ENCODE results near the gene PTS.

The PTS gene

GRCh38 chr11:112265659-112266409 lies 39.6 kb downstream of the PTS start:
- Mint-ChIP-seq H3K9me3 (no peaks in the 10 kb centered on the region), H3K27ac (no peak overlapping the region)

DNA sequence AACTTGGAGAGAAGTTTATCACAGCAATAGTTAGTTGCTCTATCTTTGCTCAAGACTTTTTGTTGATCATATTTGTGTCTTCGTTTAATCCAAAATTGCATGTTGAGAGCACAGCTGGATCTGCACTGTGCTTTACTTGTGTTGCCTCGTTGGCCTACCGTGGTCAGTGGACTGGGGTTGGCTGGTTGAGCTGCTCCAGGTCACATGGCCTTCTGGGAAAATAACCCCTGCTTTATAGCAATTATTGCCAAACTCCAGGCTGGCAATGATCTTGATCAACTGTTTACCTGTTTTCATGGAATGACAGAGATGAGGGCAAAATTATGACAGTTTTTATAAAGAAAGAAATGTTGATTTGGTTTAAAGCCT lies 40.2 kb downstream of the PTS start:
- H3K4me3 Mint-ChIP-seq, result no peak overlapping the region
- H3K4me1 Mint-ChIP-seq (ENCODE audit: low read depth), result no peaks in the 10 kb centered on the region
- H3K9me3 Mint-ChIP-seq, result no peaks in the 10 kb centered on the region
- H3K36me3 Mint-ChIP-seq (ENCODE audit: low read depth), result no peaks in the 10 kb centered on the region
- H3K27me3 Mint-ChIP-seq (ENCODE audit: low read depth), result peaks cover 3% of the 10 kb centered on the region
- no peak overlapping the region for H3K27ac Mint-ChIP-seq

More at GRCh38 chr11:112265659-112266409, 39.6 kb downstream of the PTS start:
- Mint-ChIP-seq H3K4me1 (ENCODE audit: low read depth) (no peaks in the 10 kb centered on the region), H3K36me3 (ENCODE audit: low read depth) (no peaks in the 10 kb centered on the region), H3K4me3 (no peak overlapping the region), H3K27me3 (ENCODE audit: low read depth) (peaks cover 3% of the 10 kb centered on the region)

GRCh38 chr11:112267188-112267591 lies 41.0 kb downstream of the PTS start:
- Mint-ChIP-seq H3K27ac (no peak overlapping the region), H3K27me3 (ENCODE audit: low read depth) (peaks cover 3% of the 10 kb centered on the region), H3K4me1 (ENCODE audit: low read depth) (no peaks in the 10 kb centered on the region), H3K36me3 (ENCODE audit: low read depth) (no peaks in the 10 kb centered on the region), H3K9me3 (no peaks in the 10 kb centered on the region), H3K4me3 (no peak overlapping the region)

GRCh38 chr11:112268406-112268805 lies 42.2 kb downstream of the PTS start:
- H3K4me1 Mint-ChIP-seq (ENCODE audit: low read depth), result no peaks in the 10 kb centered on the region
- peaks cover 3% of the 10 kb centered on the region for H3K27me3 Mint-ChIP-seq (ENCODE audit: low read depth)
- H3K27ac Mint-ChIP-seq, result no peak overlapping the region
- H3K9me3 Mint-ChIP-seq, result no peaks in the 10 kb centered on the region
- no peaks in the 10 kb centered on the region for H3K36me3 Mint-ChIP-seq (ENCODE audit: low read depth)
- no peak overlapping the region for H3K4me3 Mint-ChIP-seq

GRCh38 chr11:112269139-112269538 lies 42.9 kb downstream of the PTS start:
- Mint-ChIP-seq H3K4me3 (no peak overlapping the region), H3K36me3 (ENCODE audit: low read depth) (no peaks in the 10 kb centered on the region), H3K9me3 (no peaks in the 10 kb centered on the region), H3K27ac (no peak overlapping the region), H3K4me1 (ENCODE audit: low read depth) (no peaks in the 10 kb centered on the region), H3K27me3 (ENCODE audit: low read depth) (peaks cover 3% of the 10 kb centered on the region)

DNA sequence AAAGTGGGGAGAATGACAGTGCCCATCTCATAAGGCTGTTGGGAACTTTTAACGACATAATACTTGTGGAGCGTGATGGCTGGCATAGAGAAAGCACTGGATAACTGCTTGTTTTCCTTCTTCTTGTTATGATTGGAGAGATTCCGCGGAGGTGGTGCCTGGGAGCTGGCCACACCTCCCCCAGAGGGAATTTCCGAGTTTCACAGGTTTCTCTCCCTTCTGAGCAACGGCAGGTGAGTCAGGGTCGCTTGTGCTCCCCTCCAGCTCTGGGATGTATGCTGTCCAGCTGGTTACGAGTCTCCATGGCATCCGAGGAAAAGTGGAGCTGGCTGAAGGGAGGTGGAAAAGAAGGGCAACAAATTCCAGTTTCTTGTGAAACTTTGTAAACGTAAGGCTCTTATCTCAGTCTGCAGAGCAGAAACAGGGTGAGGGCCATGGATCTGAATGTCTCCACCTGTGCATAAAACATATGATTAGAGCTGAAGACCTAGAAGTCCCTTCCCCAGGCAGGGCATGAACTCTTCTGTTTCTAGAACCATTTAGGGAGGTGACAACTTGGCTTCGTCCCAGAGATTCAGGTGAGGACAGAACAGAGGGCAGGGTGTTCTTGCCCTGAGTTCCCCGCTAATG lies 44.4 kb downstream of the PTS start:
- H3K4me3 Mint-ChIP-seq, result no peak overlapping the region
- no peaks in the 10 kb centered on the region for H3K36me3 Mint-ChIP-seq (ENCODE audit: low read depth)

GRCh38 chr11:112271242-112271641 lies 45.0 kb downstream of the PTS start:
- Mint-ChIP-seq H3K4me1 (ENCODE audit: low read depth) (peaks cover 3% of the 10 kb centered on the region), H3K27me3 (ENCODE audit: low read depth) (peaks cover 3% of the 10 kb centered on the region), H3K36me3 (ENCODE audit: low read depth) (no peaks in the 10 kb centered on the region), H3K27ac (no peak overlapping the region), H3K4me3 (no peak overlapping the region), H3K9me3 (no peaks in the 10 kb centered on the region)

More for the DNA sequence above, 44.4 kb downstream of the PTS start:
- H3K9me3 Mint-ChIP-seq, result no peaks in the 10 kb centered on the region
- H3K27me3 Mint-ChIP-seq (ENCODE audit: low read depth), result peaks cover 3% of the 10 kb centered on the region
- no peak overlapping the region for H3K27ac Mint-ChIP-seq
- no peaks in the 10 kb centered on the region for H3K4me1 Mint-ChIP-seq (ENCODE audit: low read depth)

GRCh38 chr11:112273066-112273465 lies 46.8 kb downstream of the PTS start:
- no peak overlapping the region for H3K27ac Mint-ChIP-seq
- peaks cover 7% of the 10 kb centered on the region for H3K4me1 Mint-ChIP-seq (ENCODE audit: low read depth)
- no peaks in the 10 kb centered on the region for H3K9me3 Mint-ChIP-seq
- H3K27me3 Mint-ChIP-seq (ENCODE audit: low read depth), result peaks cover 5% of the 10 kb centered on the region
- no peak overlapping the region for H3K4me3 Mint-ChIP-seq
- H3K36me3 Mint-ChIP-seq (ENCODE audit: low read depth), result no peaks in the 10 kb centered on the region

DNA sequence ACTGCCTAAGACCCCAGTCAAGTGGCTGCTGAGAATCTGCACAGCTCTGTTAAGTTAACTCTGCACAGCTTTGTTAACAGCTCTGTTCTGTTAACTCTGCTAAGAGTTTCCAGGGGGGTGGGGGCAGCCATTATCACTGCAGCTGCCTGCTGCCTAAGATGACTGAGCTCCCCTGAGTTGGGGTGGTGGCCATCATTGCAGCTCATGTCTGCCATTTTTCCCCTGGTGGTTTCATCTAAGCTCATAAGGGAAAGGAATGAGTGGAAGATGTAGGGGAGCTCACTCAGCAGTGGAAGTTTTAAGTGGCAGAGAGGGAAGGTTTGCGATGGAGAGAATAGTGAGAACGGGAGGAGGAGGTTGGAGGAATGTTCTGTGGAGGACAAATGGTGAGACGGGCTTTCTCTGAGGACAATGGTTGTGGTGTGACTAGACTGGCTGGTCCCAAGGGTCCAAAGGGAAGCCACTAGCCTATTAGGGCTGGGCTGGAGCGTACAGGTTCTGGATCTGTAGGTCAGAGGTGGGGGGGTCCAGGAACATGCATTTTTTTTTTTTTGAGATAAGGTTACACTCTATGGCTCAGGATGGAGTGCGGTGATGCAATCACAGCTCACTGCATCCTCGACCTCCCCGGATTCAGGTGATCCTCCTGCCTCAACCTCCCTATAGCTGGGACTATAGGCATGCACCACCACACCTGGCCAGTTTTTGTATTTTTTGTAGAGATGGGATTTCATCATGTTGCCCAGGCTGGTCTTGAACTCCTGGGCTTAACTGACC lies 48.0 kb downstream of the PTS start:
- H3K27me3 Mint-ChIP-seq (ENCODE audit: low read depth), result peaks cover 5% of the 10 kb centered on the region
- H3K27ac Mint-ChIP-seq, result no peak overlapping the region
- no peaks in the 10 kb centered on the region for H3K9me3 Mint-ChIP-seq
- H3K36me3 Mint-ChIP-seq (ENCODE audit: low read depth), result no peaks in the 10 kb centered on the region
- peaks cover 8% of the 10 kb centered on the region for H3K4me1 Mint-ChIP-seq (ENCODE audit: low read depth)
- H3K4me3 Mint-ChIP-seq, result no peak overlapping the region

DNA sequence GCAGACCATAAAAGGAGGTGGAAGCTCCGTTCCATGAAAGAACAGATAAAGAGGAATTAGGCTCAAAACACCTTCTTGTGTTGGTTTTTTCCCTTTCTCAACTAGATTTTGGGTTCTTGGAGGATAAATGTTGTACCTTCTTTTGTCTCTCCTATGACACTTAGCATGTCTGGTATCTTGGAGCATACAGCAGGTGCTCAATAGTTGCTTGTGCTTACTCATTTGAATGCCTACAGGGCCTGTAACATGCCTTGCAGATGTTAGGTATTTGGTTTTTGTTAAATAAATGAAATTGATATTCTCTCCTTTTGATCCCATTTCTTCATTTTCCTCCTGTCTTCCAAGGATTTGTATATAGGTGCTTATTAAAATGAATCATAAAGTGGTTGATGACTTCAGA lies 50.8 kb downstream of the PTS start:
- H3K4me3 Mint-ChIP-seq, result no peak overlapping the region
- no peaks in the 10 kb centered on the region for H3K9me3 Mint-ChIP-seq
- peaks cover 5% of the 10 kb centered on the region for H3K27me3 Mint-ChIP-seq (ENCODE audit: low read depth)
- H3K4me1 Mint-ChIP-seq (ENCODE audit: low read depth), result peaks cover 24% of the 10 kb centered on the region
- H3K36me3 Mint-ChIP-seq (ENCODE audit: low read depth), result no peaks in the 10 kb centered on the region
- H3K27ac Mint-ChIP-seq, result no peak overlapping the region

DNA sequence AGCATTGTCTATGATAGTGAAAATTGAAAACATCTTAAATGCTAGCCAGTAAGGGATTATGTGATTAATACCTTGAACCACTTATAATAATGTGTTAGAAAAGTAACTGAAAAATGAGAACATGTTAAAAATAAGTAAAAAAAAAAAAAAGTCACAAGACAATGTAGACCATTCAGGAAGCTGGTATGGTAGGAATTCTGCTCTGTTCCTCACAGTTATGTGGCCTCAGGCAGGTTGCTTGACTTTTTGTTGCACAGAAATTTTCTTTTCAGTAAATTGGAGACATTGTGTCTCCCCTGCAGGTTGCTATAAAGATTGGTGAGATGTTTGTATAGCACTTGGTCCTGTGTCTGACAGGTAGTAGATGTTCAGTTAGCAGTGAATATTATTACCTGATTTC lies 51.7 kb downstream of the PTS start:
- Mint-ChIP-seq H3K27me3 (ENCODE audit: low read depth) (peaks cover 5% of the 10 kb centered on the region), H3K36me3 (ENCODE audit: low read depth) (no peaks in the 10 kb centered on the region), H3K4me3 (no peak overlapping the region), H3K4me1 (ENCODE audit: low read depth) (peaks cover 28% of the 10 kb centered on the region), H3K9me3 (no peaks in the 10 kb centered on the region), H3K27ac (no peak overlapping the region)

DNA sequence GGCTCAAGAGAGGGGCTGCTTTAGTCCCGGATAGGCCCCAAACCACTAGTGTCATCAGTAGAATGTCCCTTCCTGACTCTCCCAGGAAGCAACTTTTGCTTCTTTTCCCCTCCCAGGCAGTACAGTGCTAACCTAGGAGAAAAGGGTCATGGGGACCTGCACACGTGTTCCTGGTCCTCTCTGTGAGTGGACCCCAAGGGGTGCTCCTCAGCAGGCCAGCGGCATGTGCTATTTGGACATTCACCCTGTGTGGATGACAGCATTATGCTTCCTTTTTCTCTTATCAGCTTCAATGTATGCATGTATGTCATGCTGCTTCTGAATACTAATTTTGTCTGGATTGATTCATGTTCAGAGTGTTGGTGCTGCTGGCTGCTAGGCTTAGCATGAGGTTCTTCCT lies 52.6 kb downstream of the PTS start:
- H3K9me3 Mint-ChIP-seq, result no peaks in the 10 kb centered on the region
- peaks cover 28% of the 10 kb centered on the region for H3K4me1 Mint-ChIP-seq (ENCODE audit: low read depth)
- peaks cover 5% of the 10 kb centered on the region for H3K27me3 Mint-ChIP-seq (ENCODE audit: low read depth)
- H3K36me3 Mint-ChIP-seq (ENCODE audit: low read depth), result no peaks in the 10 kb centered on the region
- no peak overlapping the region for H3K27ac Mint-ChIP-seq
- no peak overlapping the region for H3K4me3 Mint-ChIP-seq

GRCh38 chr11:112279901-112280267 lies 53.7 kb downstream of the PTS start:
- Mint-ChIP-seq H3K4me3 (peak overlapping the region; percentile 89), H3K9me3 (no peaks in the 10 kb centered on the region), H3K27me3 (ENCODE audit: low read depth) (peaks cover 5% of the 10 kb centered on the region), H3K36me3 (ENCODE audit: low read depth) (no peaks in the 10 kb centered on the region), H3K4me1 (ENCODE audit: low read depth) (peaks cover 28% of the 10 kb centered on the region), H3K27ac (no peak overlapping the region)

DNA sequence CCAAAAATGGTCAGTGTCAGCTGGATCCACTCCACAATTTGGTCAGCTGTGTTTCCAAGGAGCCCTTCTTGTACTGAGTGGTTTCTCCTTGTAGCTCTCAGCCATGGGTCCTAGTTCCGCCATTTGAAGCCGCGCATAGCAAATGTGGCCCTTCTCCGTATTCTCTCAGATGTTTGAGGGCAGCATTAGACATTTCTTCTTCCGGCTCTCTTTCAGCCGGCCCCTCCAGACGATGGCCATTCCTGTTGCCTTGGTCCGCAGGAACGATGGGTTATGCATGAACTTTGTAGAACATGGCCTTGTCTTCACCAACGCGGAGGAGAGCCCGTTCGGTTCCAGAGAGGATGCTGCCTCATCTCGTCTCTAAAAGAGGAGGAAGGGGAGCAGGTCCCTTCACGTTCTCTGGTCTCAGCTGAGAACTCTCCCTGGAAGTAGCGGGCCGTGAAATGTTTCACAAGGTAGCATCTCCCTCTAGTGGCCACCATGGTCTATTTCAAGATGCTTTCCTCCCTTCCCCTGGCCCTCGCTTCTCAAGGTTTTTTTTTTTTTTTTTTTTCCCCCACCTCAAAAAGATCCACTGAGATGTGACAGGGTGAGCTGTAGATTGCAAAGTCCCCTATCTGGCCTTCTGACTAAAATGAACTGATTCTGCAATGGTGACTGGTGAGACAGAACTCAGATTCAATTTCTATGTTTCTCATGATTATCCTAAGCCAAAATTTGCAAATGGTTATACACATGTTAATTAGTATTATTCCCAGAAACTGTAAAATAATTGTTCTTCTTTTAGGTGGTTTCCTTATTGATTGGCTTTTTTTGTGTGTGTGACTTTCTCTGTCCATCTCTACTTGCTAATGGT lies 54.3 kb downstream of the PTS start:
- peaks cover 28% of the 10 kb centered on the region for H3K4me1 Mint-ChIP-seq (ENCODE audit: low read depth)
- peak overlapping the region; percentile 89 for H3K4me3 Mint-ChIP-seq
- no peaks in the 10 kb centered on the region for H3K36me3 Mint-ChIP-seq (ENCODE audit: low read depth)
- no peaks in the 10 kb centered on the region for H3K9me3 Mint-ChIP-seq
- H3K27me3 Mint-ChIP-seq (ENCODE audit: low read depth), result peaks cover 5% of the 10 kb centered on the region
- H3K27ac Mint-ChIP-seq, result peak overlapping the region; percentile 79

Data from T-helper 1 cell treated with Interleukin-12 subunit alpha and Interleukin-12 subunit beta and Interleukin-4 antibody, amounts not matched to agents 30 μg/mL and 1 μg/mL, for 36 hours (primary cell).